HG02798 (cell line): Measurements from ENCODE around the gene BSG.
"Not testable (repeated sequence)": the region's sequence is repeated elsewhere in the genome, so short reads cannot be mapped to it uniquely, and the experiment has no call there.

Experiments used
- ATAC-seq: cut with Tn5 transposase; IDR thresholded peaks from one replicate; pipeline ENCODE4 v1.9.1; 2021; ENCODE audit warnings: mild to moderate bottlenecking; ENCODE audit not compliant: unreplicated experiment, poor library complexity

The BSG gene

DNA sequence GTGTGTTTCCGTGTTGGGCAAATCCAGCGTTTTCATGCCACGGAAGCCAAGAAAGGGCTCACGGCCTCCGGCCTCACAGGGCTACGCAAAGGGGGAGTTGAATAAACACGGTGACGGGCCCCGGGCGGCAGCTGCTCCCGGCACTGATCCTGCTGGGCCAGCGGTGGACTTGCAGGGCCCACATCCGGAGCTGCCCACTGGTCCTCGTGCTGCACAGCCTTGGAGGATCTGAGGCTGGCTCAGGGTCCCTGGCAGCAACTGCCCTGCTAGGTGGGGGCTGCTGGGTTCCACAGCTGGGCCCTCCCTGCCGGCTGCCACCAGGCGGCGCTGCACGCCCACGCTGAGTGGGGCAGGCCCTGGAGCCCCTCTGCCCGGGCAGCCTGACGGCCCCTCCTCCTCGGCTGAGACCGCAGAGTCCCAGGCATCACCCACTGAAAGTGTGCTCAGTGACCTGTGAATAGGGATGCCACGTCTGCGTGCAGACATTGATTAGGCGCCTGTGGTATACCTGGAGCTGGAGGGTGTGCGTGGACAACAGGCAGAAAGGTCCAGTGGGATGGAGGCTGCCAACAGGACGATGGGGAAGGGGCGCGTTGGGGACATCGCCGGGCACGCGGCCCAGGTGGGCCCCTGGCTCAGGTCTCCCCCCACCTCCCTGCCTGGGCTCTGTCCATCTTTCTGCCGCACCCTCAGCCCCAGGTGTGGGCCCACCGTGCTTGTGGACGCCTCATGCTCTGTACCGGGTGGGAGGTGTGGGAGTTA is 12.0 kb downstream of the BSG start:
- ATAC-seq, result no peak

DNA sequence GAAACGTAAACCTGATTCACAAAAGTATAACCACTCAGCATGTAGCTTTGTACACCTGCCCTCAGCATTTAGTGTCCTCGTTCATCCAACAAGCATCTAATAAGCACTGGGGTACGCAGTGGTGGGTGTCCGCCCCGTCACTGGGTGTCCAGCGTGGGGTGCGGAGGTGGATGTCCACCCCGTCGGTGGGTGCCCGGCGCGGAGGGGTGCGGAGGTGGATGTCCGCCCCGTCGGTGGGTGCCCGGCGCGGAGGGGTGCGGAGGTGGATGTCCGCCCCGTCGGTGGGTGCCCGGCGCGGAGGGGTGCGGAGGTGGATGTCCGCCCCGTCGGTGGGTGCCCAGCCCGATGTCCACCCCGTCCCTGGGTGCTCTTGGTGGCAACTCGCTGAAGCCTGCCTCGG is 12.8 kb downstream of the BSG start:
- not testable (repeated sequence) for ATAC-seq

DNA sequence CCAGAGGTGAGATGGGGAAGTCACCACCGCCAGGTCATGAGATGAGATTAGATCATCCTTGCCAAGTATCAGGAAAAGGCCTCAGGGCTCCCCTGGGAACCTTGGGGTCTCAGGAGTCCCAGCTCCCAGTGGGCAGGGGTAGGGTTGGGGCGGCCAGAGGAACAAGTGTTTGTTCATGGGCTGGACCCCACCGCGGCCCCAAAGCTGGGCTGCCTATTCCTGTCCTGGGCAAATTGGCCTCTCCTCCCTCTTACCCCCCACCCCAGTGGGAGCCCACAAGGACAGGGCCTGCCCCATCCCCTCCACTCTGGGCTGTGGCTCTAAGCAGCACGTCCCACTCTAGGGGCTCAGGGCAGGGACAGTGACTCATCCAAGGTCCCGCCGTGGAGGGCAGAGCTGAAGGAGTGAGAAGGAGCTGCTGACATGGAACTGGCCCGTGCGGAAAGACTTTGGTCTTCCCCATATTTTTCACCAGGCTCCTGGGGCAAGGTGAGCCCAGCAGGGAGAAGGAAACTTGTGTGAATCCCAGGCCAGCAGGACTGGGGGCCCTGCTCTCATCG is 13.2 kb downstream of the BSG start:
- no peak for ATAC-seq

DNA sequence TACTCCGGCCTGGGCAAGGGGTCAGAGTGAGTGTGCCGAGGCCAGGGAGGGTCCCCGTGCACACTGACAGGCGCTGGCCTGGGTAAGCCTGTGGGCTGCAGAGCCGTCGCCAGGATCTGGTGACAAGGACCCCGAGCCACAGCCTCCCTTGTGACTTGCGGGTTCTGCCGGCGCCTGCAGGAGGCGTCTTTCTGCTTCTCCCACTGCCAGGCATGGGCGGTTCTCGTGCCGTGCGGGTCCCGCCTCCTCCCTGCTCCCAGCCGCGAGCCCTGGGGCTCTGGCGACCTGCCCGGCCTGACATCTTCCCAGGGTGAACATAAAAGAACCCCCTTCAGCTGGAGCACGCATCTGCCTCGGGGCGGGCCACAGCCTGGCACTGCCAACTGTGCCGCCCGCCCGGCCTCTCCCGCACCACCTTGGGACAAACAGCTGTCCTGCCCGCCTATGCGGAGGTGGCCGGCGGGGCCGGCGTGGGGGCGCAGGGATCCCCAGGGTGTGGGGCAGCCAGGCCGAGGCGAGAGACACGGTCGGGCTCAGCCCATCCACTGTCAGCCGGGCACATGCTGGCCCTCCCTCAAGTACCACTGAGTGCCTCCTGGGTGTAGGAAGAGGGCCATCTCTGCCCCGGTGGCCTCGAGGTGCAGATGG is 15.8 kb downstream of the BSG start:
- no peak for ATAC-seq

DNA sequence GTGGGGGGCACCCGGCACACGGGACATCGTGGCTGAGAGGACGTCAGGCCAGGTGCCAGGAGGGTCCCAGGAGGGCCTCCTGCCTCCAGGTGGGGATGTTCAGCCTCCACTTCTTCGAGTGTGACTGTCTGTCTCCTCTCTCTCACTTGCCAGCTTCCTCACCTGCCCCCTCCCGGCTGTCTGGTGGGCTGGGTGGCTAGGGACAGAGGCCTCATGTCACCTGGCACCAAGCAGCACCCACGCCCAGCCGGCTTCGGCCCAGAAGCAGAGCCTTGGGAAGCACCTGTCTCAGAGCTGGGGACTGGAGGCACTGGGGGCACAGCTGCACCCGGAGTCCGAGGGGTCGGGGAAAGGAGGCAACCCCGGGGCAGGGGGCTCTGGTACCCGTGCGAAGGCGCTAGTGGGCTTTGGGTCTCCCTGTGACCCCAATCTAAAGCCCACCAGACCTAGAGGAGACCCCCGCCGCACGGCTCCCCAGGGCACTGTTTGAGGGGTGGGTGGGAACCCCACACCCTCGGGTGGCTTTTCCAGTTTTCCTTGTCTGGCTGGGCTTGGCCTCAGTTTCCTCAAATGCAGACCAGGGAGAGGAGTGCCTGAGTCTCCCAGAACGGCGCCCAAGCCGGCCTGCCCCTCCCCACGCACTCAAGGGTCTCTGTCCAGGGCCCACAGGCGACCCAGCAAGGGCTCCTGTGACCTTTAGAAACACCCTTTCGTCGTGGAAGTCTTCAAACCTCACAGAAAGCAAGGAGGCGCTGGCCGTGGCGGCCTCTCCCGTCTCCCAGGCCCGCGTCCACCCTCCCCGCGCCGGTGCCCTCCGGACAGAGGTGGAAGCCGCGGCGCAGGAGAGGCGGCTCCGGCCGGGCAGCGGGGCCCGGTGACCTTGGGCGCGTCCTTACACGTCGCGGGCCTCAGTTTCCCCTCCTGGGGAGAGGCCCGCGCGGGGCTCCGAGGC is 16.6 kb downstream of the BSG start:
- ATAC-seq, result no peak

DNA sequence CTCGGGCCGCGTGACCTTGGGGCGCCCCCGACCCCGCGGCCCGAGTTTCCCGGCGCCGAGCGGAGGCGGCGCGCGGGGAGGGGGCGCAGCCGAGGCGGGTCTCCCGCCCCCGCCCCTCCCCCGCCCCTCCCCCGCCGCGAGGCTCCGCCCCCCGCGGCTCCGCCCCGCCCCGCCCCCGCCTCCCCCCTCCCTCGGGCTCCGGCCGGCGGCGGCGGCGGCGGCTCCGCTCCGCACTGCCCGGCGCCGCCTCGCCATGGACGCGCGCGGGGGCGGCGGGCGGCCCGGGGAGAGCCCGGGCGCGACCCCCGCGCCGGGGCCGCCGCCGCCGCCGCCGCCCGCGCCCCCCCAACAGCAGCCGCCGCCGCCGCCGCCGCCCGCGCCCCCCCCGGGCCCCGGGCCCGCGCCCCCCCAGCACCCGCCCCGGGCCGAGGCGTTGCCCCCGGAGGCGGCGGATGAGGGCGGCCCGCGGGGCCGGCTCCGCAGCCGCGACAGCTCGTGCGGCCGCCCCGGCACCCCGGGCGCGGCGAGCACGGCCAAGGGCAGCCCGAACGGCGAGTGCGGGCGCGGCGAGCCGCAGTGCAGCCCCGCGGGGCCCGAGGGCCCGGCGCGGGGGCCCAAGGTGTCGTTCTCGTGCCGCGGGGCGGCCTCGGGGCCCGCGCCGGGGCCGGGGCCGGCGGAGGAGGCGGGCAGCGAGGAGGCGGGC is 17.4 kb downstream of the BSG start, which contains the start of gene HCN2:
TSS of gene HCN2 (plus strand) at position 189 of the 703 bp plus-strand sequence. CDS start at position 254, 65 bp downstream.
- ATAC-seq, result no peak

DNA sequence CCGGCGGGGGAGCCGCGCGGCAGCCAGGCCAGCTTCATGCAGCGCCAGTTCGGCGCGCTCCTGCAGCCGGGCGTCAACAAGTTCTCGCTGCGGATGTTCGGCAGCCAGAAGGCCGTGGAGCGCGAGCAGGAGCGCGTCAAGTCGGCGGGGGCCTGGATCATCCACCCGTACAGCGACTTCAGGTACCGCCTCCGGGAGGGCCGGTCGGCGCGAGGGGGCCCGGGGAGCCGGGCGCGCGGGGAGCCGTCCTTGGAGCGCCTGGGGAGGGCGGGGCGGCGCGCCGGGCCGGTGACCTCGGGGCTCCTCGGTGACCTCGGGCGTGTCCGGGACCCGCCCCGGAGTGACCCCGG is 18.0 kb downstream of the BSG start:
- ATAC-seq, result no peak

DNA sequence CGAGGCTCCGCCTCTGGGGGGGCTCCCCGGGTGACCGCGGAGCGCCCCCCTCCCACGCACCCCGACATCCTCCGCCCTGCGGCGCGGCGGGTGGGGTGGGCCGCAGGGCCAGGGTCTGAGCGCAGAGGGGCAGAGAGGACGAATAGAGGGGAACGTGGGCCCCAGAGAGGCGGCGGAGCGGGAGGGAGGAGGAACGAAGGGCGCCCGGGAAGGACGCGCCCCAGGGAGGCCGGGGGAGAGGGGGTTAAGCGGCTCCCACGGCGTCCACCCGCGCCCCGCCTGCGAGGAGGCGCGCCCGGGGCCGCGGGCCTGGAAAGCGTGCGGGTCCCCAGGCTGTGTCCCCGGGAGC is 18.3 kb downstream of the BSG start:
- no peak for ATAC-seq

DNA sequence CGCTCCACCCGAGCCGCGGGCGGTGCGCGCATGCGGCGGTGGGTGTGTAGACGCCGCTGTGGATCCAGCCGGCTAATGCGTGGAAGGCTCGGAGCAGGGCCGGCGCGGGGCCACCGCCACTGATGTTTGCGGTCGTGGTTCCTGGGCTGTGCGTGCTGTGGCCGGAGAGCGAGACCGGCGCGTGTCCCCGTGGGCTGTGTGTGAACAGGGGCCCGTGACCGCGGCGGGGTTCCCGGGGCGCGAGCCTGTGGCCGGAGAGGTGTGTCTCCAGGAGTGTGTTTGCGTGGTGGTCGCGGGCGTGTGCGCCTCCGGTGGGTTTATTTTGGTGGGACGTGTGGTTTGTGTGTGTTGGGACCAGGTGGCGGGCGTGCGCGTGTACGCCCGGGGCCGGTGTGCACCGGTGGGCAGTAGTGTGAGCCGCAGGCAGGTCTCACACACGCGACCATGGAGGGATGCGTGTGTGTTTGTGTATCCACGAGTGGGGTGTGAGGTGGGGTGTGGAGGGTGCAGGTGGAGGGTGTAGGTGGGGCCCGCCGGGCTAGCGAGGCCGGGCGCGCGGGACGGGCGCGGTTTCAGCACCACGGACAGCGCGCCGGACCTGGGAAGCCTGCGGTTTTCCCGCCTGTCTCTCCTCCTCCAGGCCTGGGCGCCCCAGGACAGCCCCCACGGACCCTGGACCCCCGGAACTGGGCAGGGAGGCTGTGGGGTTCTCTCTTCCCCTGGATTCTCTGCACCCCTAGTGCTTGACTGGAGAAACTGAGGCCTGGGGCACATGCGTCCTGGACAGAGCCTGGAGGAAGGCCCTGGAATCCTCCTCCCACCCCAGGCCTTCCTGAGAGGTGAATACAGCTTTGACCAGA is 18.9 kb downstream of the BSG start:
- ATAC-seq, result no peak

DNA sequence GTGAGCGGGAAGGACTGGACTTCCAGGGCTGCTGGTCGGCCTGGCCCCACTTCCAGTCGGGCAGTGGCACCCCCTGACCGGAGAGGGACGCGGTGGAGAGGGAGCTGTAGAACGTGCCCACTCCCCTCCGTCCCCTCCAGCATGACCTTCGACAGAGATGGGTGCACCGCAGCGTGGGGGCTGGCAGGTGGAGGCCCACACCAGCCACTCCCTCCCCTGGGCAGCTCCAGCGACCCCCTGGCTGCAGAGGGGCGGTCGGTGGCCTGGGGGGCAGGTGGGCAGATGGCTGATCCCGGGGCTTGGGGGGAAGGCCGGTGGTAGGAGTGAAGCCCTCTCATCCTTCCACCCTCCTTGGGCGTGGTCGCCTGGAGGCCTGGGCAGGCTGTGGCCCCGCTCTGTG is 19.7 kb downstream of the BSG start:
- ATAC-seq, result no peak

DNA sequence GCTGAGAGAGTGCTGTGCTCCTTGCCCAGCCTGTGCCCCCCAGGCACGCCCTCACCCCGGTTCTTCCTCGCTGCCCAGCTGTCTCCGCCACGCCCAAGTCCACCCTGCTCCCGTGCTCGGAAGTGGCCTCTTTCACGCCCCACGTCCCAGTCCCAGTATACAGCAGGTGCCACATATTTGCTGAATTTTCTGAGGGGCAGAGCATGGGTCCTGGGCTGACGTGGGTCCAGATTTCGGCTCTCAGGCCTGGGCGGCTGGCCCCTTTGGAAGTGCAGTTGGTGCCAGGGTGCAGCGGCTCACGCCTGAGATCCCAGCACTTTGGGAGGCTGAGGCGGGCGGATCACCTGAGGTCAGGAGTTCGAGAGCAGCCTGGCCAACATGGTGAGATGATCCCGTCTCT is 20.7 kb downstream of the BSG start:
- no peak for ATAC-seq

DNA sequence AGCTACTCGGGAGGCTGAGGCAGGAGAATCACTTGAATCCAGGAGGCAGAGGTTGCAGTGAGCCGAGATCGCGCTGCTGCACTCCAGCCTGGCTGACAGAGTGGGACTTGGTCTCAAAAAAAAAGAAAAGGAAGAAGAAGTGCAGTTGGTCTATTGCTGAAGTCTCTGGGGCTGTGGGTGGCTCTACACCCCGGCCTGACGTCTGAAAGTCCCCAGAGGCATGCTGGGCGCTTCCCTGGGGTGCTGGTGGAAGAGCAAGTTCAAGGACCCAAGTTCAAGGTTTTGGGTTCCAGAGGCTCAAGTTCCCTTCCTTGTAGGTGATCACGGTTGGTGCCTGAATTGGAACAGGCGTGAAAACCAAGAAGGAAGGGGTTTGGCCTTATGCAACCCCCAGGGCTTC is 21.1 kb downstream of the BSG start:
- ATAC-seq, result no peak

DNA sequence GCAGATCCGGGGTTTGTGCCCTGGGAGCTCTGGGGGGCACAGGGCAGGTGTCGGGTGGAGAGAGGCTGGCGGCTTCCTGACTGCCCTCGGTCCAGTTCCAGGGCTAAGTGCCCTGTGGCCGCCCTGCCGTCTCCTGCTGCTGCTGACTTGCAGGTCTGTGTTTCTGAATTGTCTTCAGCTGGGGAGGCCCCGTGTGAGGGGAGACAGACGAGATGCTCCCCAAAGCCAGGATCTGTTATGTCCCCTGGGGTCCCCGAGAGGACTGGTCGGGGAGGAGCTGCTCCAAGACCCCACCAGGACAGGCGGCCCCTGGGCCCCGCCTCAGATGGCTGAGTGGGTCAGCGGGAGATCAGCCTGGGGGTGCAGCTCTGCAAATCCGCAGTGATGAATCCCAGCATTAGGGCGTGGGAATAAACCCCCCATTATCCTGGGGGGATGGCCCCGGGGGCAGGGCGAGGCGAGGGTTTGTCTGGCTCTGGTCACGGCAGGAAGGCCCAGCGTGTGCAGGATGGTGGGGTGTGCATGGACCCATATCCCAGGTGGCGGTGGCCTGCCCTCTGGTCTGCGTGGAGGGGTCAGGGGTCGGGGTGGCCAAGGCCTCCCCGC is 22.0 kb downstream of the BSG start:
- ATAC-seq, result no peak

DNA sequence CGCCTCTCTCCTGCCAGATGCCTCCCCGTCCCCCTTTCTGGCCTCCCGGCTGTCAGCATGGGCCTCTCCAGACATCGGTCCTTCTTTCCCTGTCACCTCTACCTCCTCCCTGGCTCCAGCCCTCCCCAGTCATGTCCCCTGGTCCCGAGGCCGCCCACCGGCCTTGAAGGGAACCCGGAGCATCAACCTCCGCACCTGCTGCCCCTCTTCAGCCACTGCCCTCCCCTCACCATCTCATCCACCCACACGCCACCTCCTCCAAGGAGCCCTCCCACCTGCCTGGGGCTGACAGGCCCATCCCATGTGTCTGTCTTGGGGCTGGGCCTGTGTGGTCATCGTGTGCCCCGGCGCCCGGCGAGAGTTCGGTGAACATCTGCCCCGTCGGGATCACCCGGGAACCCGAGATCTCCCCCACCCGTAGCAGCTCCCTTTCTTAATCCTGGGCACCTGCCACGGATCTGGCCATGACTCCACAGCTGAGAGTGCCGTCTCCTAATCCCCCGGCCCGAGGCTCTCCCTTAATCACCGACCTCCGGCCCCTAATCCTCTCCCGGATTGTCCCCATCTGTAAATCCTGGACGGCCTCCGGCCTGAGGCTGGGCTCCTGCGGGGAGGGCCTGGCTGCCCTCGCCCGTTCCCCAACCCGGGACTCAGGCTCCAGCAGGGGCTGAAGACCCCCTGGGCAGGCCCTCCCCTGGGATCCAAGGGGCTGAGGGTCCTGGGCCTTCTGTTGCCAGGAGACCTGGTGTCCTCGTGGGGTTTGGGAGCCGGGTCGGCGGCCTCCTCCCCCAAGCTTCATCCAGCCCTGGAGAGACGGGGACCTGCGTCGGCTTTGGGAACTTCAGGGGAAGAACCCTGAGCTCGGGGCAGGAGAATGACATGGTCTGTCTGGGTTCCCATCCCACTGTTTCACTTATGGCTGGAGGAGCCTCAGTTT is 23.2 kb downstream of the BSG start:
- no peak for ATAC-seq

DNA sequence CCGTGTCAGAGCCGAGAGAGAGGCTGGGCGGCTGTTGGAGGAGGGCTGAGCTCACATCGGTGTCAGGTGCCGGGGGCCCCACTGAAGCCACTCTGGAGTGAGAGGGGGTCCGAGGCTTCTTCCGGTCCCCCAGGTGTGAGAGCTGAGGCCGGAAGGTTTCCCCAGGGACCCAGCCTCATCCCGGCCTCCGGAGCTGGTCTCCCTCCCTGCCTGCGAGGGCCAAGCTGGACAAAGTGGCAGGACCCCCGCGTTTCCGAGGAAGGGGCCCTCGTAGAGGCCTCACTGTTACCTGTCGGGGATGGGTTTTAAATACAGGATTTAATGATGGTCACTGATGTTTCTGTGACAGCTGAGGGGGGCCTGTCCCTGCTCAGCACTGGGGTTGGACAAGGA is 23.9 kb downstream of the BSG start:
- no peak for ATAC-seq

DNA sequence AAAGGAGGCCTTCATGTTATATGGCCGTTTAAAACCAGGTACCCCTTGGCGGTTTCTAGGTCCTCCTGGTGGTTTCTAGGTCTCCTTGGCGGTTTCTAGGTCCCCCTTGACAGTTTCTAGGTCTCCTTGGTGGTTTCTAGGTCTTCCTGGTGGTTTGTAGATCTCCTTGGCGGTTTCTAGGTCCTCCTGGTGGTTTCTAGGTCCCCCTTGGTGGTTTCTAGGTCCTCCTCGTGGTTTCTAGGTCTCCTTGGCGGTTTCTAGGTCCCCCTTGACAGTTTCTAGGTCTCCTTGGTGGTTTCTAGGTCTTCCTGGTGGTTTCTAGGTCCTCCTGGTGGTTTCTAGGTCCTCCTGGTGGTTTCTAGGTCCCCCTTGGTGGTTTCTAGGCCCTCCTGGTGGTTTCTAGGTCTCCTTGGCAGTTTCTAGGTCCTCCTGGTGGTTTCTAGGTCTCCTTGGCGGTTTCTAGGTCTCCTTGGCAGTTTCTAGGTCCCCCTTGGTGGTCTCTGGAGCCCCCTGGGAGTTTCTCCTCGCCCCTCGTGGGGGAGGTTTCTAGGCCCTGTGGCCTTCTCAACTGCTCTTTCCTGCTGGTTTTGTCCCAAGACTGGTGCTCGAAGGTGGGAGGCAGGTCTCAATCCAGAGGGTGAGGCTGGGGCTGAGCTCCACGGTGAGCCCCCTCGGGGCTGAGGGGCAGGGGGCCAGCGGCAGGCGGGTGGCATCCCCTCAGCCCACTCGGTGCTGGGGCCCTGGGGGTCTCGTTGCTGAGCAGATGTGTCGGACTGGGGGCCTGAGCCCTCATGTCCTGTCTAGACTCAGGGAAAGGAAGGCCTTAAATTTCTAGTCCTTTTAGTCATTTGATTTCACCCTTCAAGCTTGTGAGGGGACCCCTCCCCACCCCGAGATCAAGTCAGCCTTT is 25.3 kb downstream of the BSG start:
- ATAC-seq, result no peak

DNA sequence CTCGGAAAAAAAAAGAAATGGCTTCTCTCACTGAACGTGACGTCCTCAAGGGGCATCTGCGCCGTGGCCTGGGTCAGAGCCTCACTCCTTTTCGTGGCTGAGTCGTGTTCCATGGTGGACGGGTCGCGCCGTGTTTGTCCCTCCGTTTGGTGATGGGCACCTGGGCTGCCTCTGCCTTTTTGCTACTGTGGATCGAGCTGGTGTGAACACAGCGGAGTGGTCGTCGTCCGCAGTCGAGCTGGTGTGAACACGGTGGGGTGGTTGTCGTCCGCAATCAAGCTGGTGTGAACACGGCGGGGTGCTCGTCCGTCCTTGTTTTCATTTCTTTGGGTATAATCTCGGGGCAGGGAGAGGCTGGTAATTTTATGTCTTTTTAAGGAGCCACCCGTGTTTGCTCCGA is 28.9 kb downstream of the BSG start:
- no peak for ATAC-seq
